HG03103 (cell line): Measurements from ENCODE around the gene RAB5A.
"Not testable (repeated sequence)": the region's sequence is repeated elsewhere in the genome, so short reads cannot be mapped to it uniquely, and the experiment has no call there.

Source experiments
- ATAC-seq: cut with Tn5 transposase; IDR thresholded peaks from one replicate; pipeline ENCODE4 v1.9.1; 2021; ENCODE audit warnings: low read depth; ENCODE audit not compliant: unreplicated experiment

Gene RAB5A

DNA sequence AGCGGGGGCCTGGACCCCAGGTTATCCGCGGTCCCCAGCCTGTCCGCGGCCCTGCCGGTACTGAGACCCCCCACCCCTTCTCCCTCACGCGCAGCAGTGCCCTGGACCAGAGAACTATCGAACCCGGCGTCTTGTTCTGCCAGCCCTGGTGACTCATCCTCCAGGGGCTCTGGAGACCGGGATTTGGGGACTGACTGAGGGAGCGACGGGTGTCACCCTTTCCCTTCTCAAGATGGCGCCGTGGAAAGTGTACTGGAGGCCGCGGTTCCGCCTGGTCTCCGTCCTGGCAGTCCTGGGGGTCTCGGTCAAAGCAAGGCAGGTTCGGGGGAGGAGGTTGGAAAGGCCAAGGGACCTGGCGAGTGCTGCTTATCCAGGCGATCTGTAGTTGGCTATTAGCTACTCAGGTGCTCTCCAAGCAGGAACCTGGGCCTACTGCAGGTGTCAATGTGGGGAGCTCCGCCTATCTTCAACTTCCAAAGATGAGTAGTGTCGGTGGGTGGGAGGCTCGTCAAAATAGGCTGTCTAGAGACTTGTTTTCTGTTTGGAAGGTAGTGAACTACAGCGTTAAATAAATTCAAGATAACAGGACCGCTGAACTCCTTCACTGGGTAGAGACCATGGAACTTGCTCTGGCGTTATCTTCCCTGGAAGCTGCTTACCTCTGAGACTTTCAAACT, 790 bp downstream of the RAB5A start:
- ATAC-seq = peak; percentile 12

DNA sequence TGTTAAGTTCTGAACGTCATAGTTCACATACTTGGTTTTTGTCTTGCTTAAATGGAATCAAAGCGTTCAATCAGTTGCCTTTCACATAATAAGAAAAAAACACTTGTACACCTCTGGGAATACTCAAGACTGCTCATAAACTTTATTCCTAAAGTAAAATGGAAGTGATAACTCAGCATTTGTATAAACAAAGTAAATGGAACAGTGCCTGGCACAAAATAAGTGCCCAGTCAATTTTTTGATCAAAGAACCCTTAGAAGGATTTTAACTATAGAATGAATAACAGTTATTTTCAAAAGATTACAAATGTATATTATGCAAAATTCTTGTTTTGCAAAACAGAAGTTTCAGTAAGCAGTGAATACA, 1.3 kb downstream of the RAB5A start:
- no peak for ATAC-seq

DNA sequence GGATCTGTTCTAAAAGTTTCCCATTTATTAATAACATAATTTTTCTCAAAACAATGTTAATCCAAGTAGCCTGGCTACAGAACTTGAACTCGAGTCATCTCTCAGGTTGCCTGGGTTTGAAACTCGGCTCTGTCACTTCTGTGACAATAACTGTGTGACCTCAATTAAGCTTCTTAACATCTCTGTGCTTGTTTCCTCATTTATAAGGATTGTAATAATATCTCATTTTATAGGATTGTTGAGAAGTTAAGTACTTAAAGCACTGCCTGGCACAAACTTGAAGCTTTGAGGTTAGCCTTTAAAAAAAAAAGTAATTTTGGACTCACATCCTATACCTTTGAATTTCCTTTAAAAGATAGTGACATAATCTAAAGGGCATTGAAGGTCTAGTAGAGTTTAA, 3.4 kb downstream of the RAB5A start:
- no peak for ATAC-seq

DNA sequence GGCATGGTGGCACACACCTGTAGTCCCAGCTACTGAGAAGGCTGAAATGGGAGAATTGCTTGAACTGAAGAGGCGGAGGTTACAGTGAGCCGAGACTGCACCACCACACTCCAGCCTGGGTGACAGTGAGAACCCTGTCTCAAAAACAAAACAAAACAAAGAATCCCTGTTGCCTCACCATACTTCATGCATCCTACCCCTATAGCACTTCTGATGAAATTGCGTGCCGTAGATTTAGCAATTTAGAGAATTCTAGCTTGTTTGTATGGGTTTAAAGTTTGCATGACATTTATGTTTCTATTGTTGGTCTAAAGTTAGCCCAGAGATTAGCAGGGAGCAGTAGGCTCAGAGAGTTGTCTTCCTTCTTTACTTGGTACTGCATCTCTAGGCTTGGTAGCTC, 7.8 kb downstream of the RAB5A start:
- no peak for ATAC-seq

DNA sequence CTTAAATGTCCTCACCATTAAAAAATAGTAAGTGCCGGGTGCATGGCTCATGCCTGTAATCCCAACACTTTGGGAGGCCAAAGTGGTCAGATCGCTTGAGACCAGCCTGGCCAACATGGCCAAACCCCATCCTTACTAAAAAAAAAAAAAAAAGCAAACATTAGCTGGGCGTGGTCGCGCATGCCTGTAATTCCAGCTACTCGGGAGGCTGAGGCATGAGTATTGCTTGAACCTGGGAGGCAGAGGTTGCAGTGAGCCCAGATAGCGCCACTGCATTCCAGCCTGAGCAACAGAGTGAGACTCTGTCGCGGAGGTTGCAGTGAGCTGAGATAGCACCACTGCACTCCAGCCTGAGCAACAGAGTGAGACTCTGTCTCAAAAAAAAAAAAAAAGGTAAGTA, 10.5 kb downstream of the RAB5A start:
- ATAC-seq = not testable (repeated sequence)

DNA sequence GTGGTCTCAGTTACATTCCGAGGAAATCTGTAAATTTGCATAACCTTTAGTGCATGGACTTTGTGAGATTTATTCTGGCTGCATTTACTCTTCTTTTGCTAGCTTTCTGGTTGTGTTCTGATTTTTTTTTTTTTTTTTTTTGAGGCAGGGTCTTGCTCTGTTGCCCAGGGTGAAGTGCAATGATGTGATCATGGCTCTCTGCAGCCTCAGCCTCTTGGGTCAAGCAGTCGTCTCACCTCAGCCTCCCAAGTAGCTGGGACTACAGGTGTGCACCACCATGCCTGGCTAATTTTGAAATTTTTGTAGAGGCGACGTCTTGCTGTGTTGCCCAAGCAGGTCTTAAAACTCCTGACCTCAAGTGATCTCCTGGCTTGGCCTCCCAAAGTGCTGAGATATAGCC, 12.6 kb downstream of the RAB5A start:
- no peak for ATAC-seq

DNA sequence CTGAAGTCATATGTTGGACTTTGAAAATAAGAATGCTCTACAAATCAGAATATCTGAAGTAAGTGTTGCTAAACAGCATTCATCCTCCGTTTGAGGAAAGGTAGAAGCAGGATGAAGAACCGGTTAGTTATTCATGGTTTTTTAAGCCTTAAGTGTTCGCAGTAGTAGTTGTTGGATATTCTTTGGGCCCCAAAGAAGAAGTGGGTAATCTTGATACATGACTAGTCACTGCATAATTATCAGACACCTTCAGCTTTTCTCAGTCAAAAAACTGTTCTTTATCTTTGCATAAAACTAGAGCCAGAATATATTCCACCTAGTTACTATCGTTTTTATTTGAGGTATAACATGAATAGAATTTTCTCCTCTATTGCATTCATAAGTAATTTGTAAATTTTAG, 13.8 kb downstream of the RAB5A start:
- ATAC-seq = no peak

DNA sequence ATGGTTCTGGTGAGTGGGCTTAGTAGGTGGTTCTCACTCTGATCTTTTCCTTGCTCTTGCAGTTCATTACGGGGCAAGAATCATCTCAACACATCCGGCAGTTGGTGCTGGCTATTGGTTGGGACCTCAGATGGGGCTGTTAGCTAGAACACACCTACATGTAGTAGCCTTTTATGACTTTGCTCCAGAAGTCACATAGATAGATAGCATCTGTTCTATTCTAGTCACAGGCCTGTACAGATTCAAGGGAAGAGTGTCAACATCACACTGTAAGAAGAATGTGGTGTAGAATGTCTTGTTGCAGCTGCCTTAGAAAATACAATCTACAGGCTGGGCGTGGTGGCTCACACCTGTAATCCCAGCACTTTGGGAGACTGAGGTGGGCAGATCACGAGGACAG, 15.1 kb downstream of the RAB5A start:
- no peak for ATAC-seq

DNA sequence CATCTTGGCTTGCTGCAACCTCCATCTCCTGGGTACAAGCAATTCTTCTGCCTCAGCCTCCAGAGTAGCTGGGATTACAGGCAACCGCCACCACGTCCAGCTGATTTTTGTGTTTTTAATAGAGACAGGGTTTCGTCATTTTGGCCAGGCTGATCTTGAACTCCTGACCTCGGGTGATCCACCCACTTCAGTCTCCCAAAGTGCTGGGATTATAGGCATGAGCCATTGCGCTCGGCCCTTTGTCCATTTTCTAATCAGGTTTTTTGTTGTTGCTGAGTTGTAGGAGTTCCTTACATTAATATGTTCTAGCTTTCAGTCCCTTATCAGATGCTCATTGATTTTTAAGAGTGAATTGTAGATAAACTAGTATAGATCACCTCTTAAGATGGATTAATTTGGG, 20.3 kb downstream of the RAB5A start:
- no peak for ATAC-seq

DNA sequence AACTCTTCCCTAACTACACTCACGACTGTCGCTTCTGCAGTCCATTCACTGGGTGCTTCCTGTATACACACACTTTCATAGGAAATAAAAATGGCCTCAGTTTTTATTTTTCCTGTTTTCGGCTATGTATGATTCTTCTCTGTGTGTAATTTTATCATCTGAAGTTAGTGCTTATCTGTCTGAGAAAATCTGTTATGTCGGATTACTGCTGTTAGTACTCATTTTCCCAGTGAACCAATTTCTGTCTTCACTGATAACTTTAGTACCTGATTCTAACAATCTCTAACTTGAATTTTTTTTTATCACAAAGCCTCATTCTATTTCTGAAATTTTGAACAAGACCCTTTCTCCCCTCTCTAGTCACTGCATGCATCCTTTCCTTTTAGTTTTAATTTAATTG, 20.9 kb downstream of the RAB5A start:
- ATAC-seq = no peak

DNA sequence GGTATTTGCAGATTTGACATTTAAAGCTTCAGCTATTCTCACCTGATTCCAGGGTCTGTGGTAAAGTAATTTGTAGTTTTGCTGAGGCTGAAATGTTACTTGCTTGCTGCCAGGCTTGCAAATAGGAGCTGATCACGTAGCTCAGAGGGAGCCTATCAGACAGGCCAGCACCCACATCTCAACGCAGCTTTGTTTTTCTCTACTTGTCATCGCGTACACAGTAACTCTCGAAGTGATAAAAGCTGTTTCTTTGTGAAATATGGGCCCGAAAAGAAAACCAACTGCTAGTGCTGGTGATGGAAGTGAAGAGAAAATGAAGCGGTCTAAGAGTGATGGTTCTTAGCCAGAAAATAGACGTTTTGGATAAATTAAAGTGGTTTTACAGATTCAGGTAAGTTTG, 23.4 kb downstream of the RAB5A start:
- ATAC-seq = no peak

DNA sequence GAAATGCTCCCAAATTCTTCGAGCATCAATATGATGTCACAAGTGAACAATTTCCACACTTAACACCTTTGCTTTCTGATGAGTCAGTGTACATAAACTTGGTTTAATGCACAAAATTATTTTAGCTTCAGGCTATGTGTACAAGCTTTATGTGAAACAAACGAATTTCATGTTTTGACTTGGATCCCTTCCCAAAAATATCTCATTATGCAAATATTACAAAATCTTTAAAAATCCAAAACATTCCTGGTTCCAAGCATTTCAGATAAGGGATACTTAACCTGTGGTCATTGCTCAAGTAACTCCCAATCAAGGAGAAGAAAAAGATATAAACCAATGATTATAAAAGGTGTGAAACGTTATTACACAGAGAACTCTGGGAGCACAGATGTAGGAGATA, 25.2 kb downstream of the RAB5A start:
- ATAC-seq = no peak

DNA sequence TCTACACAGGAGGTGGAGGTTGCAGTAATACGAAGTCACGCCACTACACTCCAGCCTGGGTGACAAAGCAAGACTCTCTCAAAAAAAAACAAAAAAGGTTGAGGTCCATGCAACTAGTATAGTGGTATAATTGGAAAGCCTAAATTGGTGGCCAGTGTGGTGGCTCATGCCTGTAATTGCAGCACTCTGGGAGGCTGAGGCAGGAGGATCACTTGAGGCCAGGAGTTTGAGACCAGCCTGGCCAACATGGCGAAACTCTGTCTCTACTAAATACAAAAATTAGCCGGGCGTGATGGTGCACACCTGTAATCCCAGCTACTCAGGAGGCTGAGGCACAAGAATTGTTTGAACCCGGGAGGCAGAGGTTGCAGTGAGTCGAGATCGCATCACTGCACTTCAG, 42.0 kb downstream of the RAB5A start:
- ATAC-seq = not testable (repeated sequence)

DNA sequence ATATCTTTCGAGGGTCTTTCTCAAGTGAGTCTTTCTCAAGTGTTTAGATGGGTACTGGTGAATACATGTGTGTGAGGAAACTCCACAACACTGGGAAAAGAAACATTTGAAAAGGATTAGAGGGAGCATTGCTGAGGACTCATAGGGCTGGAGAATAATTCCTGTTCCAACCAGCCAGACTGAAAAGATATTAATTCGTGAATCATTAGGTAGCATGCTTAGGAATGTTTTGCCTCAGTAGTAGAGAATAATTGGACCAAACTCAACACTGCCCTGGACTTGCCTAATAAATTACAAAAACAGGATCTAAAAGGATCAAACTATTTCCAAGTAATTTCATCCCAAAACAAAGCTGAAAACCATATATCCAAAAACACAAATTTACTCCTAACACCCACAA, 47.9 kb downstream of the RAB5A start:
- no peak for ATAC-seq

DNA sequence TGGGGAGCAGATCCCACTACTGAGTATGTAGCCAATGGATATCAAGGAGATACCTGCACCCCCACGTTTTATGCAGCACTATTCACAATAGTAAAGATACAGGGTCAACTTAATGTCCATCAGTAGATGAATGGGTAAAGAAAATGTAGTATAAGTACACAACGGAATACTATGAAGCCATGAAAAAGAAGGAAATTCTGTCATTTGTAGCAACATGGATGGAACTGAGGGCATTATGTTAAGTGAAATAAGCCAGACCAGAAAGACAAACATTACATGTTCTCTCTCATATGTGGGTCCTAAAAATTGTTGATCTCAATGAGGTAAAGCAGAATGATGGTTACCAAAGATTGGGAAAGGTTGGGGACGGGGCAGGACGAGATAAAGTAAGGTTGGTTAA, 50.6 kb downstream of the RAB5A start:
- no peak for ATAC-seq

DNA sequence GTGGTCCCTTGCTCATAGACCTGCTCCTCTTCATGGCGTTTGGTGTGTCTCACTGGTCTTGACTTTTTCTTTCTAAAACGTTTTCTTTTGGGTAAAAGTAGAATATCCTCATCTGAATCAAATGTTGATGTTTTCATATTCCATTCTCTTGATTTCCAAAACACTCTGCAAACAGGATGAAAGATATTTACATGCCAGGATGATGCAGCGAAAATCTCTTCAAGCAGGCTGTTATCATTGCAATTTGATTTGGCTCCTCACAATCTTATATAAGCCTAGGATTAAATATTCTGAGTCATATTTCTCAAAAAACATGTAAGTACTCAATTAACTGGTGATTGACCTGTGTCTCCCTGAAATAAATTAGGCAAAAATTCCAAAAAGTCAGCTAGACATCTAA, 55.0 kb downstream of the RAB5A start:
- no peak for ATAC-seq

DNA sequence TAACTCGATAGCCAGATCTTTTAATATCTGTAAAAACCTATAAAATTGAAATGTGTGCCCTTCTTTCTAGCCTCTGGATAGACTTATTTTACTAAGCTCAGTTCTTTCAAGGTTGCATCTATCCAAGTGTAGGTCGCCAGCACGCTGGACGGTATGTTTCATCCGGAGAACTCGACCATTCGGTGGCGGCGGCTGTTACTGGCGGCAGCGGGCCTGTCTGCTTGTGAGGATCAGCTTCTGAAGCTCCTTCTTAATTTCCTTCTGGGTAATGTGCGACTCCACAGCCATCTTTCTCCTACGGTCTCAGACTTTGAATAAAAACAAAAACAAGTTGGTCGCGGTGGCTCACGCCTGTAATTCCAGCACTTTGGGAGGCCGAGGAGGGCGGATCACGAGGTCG, 61.1 kb downstream of the RAB5A start:
- ATAC-seq = no peak

DNA sequence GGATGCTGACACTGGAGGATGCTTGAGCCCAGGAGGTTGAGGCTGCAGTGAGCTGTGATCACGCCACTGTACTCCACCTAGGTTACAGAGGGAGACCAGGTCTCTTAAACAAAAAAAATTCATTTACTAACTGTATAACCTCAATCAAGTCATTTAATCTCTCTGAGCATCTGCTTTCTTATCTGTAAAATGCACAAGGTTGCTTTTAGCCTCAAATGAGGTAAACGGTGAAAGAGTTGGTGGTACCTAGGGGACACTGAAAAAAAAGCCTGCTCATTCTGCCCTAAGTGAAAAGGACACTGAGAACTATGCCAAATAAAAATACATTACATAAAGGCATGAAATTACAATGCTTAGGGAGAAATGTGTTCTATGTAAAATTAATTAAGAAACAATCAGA, 61.7 kb downstream of the RAB5A start:
- ATAC-seq = no peak

DNA sequence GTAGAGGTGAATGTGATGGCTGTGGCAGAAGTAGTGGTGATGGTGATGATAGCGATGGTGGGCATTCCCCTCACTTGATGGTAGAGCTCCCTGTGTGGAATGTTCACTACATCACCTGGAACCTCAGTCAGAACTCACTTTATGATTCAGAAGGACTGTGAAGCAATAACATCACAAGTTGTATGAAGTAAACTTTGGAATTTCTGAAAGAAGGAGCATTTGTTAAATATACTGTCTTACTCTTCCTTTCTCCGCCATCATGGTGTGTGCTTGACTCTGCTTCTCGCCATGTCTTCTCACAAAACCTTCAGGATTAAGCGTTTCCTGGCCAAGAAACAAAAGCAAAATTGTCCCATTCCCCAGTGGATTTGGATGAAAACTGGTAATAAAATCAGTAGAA, 65.3 kb downstream of the RAB5A start, which contains the start of gene PP2D1:
PP2D1 (minus strand) TSS at position 101 of the 400 bp plus-strand sequence. CDS start 192 bp downstream, outside the sequence.
- no peak for ATAC-seq

DNA sequence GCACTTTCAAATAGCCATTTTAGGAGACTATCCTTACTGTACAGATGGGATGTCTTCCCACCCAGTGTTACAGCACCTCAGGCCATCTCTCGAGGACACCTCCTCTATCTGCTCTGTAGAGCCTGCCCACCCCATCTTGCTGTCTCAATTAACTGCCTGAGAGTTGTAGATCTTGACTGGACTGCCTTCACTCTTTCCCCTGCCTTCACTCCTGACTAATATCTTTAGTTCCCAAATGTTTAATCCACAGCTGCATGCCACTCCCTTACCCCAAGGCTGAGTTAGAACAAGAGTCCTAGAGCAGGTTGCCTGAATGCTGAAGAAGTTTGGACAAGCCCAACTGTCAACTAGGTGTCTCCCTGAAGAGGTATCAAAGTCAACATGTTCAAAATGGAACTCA, 66.5 kb downstream of the RAB5A start:
- ATAC-seq = no peak

DNA sequence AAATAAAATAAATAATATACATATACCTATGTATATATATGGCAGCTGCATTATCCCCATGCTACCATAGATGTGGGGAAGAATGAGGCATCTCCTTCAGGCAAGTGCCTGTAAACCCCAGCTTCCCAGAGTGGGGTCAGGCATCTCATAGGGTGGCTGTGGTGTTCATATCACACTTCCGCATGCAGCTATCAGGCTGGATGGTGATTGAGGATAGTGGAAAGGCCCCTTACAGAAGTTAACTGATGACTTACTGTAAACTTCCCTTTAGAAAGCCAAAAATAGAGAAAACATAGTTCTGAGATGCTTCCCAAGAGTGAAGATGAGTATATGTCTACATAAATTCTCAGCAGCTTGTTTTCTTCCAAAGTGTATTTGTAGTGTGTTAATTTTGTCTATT, 68.6 kb downstream of the RAB5A start:
- ATAC-seq = no peak

DNA sequence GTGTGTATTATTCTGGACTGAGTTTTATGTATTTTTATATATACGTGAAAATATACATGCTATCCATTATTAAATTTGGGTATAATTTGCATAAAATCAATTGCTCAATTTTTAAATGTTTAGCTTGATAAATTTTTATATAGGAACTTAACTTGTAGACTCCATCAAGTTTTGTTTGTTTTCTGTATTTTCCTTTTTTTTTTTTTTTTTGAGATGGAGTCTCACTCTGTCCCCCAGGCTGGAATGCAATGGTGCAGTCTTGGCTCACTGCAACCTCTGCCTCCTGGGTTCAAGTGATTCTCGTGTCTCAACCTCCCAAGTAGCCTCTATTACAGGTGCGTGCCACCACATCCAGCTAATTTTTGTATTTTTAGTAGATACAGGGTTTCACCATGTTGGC, 69.2 kb downstream of the RAB5A start:
- not testable (repeated sequence) for ATAC-seq
